Cardiac fibroblast (primary cell): ENCODE data around the gene EXD3.
A peak's percentile ranks its signal among the peaks of the same experiment; 100 is the strongest.
"Not testable (repeated sequence)": the region's sequence is repeated elsewhere in the genome, so short reads cannot be mapped to it uniquely, and the experiment has no call there.

Experiments used
- DNase-seq, 2 donors: peaks; one replicate each; pipeline versions ENCODE4 v3.0.0 to v3.0.0-alpha.2; 2010; ENCODE audit warnings: low read depth in 2 of 2
- H3K4me3 ChIP-seq, 2 donors: replicated peaks in 1 of 2; 1 replicate in 1 of 2; 2 replicates in 1 of 2; pipeline ENCODE4 v1.5.1; 2011; ENCODE audit warnings: low read depth in 2 of 2, low read length in 2 of 2, mild to moderate bottlenecking in 2 of 2, moderate library complexity in 1 of 2
- TF ChIP-seq, protein P1 (sequence below): IDR thresholded peaks from one replicate; pipeline ENCODE4 v1.5.1; 2011; ENCODE audit warnings: low read depth, mild to moderate bottlenecking, low read length, inconsistent platforms

Gene EXD3

DNA sequence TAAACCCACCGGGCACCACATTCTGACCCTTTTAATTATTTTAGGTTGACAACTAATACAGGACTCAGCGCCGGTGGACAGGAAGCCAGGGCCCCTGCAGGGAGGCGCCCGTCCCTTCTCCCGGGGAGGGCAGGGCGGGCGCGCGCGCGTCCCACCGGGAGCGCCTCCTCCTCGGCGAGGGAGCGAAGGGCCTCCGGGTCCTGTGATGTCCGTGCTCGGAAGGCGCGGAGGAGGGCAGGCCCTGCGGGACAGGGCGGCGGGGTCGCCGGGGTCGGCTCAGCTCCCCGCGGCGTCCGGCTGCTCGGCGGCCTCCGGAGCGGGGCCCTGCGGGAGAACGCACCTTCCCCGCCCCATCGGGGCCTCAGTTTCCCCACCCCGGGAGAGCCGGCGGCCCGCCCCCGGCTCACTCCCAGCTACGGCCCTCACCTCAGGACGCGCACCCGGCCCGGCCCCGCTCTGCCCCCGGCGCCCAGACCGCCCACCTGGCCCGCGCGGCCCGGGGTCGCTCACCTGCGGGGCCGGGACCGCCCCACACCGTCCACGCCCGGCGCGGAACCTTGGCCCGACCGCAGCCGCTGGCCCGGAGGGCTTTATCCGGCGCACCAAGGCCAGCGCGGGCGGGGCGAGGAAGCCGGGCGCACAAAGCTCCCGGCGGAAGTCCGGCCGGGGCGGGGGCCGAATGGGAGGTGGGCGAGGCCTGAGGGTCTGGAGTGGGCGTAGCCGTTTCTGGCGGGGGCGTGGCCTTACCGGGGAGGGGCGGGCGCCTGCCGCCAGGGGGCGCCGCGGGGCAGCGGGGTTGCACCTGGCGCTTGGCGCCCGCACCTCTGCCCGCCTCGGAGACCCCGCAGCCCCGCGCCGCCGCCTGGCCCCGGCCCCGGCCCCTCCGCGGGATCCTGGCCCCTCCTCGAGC, at the start of gene EXD3, which contains the start of gene NOXA1:
Gene EXD3, minus strand, starts transcription at position 559 of the 910 bp plus-strand sequence. CDS start 27,805 bp downstream, outside the sequence.
Gene NOXA1, plus strand, starts transcription at position 790 of the 910 bp plus-strand sequence. CDS start 137 bp downstream, outside the sequence.
- peak; percentile 93 to 95 for DNase-seq
- H3K4me3 ChIP-seq: peak within 1 kb of the TSS; percentile 59 to 61
- TF ChIP-seq, protein P1, sequence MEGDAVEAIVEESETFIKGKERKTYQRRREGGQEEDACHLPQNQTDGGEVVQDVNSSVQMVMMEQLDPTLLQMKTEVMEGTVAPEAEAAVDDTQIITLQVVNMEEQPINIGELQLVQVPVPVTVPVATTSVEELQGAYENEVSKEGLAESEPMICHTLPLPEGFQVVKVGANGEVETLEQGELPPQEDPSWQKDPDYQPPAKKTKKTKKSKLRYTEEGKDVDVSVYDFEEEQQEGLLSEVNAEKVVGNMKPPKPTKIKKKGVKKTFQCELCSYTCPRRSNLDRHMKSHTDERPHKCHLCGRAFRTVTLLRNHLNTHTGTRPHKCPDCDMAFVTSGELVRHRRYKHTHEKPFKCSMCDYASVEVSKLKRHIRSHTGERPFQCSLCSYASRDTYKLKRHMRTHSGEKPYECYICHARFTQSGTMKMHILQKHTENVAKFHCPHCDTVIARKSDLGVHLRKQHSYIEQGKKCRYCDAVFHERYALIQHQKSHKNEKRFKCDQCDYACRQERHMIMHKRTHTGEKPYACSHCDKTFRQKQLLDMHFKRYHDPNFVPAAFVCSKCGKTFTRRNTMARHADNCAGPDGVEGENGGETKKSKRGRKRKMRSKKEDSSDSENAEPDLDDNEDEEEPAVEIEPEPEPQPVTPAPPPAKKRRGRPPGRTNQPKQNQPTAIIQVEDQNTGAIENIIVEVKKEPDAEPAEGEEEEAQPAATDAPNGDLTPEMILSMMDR: peak; percentile 22

DNA sequence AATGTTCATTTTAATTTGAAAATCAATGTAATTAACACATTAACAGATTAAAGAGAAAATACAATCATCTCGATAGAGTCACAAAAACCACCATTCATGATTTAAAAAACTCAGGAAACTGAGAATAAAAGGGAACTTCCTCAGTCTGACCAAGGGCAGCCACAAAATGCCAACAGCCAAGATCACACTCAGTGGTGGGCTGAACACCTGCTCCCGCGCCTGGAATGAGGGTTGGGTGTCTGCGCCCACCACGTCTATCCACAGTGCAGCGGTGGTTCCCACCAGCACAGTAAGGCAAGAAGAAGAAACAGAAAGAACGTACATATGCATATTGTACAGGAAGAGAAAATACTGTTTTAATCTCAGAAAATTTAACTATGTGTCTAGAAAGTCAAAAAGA, 47.8 kb upstream of the EXD3 start:
- H3K4me3 ChIP-seq: no peak overlapping the region
- TF ChIP-seq, protein P1: no peak
- no peak for DNase-seq

DNA sequence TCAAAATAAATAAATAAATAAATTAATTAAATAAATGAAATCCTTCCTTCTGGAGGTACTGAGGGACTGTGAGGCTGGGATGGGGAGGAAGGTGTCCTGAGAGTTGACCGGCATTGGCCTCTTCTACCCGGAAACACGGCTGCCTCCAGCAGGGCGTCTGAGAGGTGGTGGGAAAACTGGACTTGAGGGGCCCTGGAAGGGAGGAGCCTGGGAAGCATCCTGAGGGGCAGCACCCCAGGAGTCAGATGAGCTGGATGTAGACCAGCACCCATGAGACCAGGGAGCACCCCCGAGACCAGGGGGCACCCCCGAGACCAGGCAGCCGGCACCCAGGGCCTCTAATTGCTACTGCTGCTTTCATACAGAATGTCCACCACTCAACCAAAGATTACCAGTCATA, 44.9 kb upstream of the EXD3 start:
- TF ChIP-seq, protein P1: no peak
- DNase-seq: no peak
- H3K4me3 ChIP-seq: no peak overlapping the region

DNA sequence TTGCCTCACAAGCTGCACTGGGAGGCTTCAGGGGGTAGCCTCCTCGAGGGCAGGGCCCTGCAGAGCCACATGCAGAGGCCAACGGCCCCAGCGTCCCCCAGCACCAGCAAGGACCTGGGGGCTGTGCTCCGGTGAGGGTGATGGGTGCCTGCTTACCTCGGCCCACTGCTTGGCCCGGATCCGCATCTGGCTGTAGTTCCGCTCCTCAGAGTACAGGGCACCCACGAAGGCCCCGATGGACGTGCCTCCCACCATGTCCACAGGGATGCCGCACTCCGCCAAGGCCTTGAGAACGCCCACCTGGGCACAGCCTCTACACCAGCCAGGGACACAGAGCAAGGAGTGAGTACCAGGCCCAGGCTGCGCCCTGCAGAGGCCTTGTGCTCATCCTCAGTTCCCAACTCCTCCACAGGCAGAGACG, 44.2 kb upstream of the EXD3 start:
- DNase-seq: no peak
- no peak overlapping the region for H3K4me3 ChIP-seq
- TF ChIP-seq, protein P1: no peak

DNA sequence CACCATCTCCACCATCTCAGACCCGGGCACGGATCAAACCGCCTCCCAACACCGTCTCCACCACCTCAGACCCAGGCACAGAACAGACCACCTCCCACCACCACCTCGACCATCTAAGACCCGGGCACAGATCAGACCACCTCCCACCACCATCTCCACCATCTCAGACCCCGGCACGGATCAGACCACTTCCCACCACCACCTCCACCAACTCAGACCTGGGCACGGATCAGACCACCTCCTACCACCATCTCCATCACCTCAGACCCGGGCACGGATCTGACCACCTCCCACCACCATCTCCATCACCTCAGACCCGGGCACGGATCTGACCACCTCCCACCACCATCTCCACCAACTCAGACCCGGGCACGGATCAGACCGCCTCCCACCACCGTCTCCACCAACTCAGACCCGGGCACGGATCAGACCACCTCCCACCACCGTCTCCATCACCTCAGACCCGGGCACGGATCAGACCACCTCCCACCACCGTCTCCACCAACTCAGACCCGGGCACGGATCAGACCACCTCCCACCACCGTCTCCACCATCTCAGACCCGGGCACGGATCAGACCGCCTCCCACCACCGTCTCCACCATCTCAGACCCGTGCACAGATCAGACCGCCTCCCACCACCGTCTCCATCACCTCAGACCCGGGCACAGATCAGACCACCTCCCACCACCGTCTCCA, 43.6 kb upstream of the EXD3 start:
- not testable (repeated sequence) for DNase-seq, H3K4me3 ChIP-seq

- H3K4me3 ChIP-seq: no peak overlapping the region
- DNase-seq: no peak
- TF ChIP-seq, protein P1: no peak
Observed at GRCh38 chr9:137465720-137466388, 42.9 kb upstream of the EXD3 start.
